Measurements from ENCODE around the gene CAMKK2. TPM values are rescaled to one million over a fixed set of nuclear protein-coding genes. Genes with fewer than 3 reads are reported as not detected.
A peak's percentile ranks its signal among the peaks of the same experiment; 100 is the strongest.

CAMKK2 gene
- total and polyA plus RNA-seq, 2 of the 4 experiments (the other 2 are of a cell fraction) = 15.2 to 24.7 TPM

DNA sequence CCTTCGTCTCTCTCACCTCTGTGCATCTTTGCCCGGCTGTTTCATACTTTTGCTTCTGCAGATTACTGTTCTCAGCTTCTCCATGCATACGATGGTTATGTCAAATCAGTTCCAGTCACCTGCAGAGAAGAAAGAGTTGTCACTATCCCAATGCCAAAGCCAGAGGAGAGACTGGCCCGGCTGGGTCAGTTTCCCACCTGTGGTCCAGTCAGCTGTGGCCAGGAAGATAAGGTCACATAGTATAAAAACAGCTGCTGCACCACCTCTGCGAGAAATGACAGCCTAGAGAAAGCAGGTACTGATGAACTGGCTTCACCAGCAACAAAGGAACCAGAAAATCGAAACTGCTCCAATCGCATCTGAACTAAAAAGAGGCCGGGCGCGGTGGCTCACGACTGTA, 93.0 kb downstream of the CAMKK2 start:
- in situ Hi-C loops (cut with MboI; ENCODE audit: low sequenced_read_pairs) (no loop called here), intact Hi-C loops (cut with micrococcal nuclease) (no loop called here), dilution Hi-C loops (cut with HindIII; ENCODE audit: low sequenced_read_pairs, unreplicated experiment) (no loop called here)
- ChIA-PET CTCF (no interaction called here), POLR2A (ENCODE audit: unreplicated experiment) (no interaction called here)
- no peak overlapping the region for H3K9ac ChIP-seq (ENCODE audit: low read depth, low read length)
- peaks cover 2% of the 10 kb centered on the region; the same call in 1 of the 2 replicates for H3K4me1 ChIP-seq (ENCODE audit: control insufficient read depth, insufficient read depth, low read length)
- no peak overlapping the region for H3K56ac ChIP-seq (ENCODE audit: extremely low read depth, insufficient read depth, low read length)
- H3K36me3 ChIP-seq (ENCODE audit: control insufficient read depth, insufficient read depth, low read length) = no peaks in the 10 kb centered on the region
- no peak overlapping the region for H3K4me2 ChIP-seq (ENCODE audit: low read depth, low read length)
- H3K23ac ChIP-seq (ENCODE audit: low read depth, low read length) = no peak overlapping the region
- H3K4me3 ChIP-seq (ENCODE audit: insufficient read depth, low read depth, low read length) = no peak overlapping the region
- no peak for DNase-seq
- H2BK5ac ChIP-seq (ENCODE audit: low read depth, low read length, poor library complexity, severe bottlenecking) = no peak overlapping the region
- no peak overlapping the region for H2BK20ac ChIP-seq (ENCODE audit: low read depth, low read length)
- H3K9me1 ChIP-seq (ENCODE audit: insufficient read depth, low read length) = no peaks in the 10 kb centered on the region
- H2AK5ac ChIP-seq (ENCODE audit: low read depth, low read length) = no peak overlapping the region
- no peak for ATAC-seq (ENCODE audit: low read depth)
- no TSS peak for BruUV-seq (replicated peaks)
- no peak overlapping the region for H2BK120ac ChIP-seq (ENCODE audit: low read depth, low read length)
- H4K91ac ChIP-seq (ENCODE audit: insufficient read depth, low read depth, low read length) = no peak overlapping the region
- H4K5ac ChIP-seq (ENCODE audit: low read depth, low read length) = no peak overlapping the region
- peaks cover 1% of the 10 kb centered on the region; the same call in 1 of the 2 replicates for H3K27me3 ChIP-seq (ENCODE audit: control insufficient read depth, insufficient read depth, low read length)
- H3K14ac ChIP-seq (replicated peaks; ENCODE audit: low read depth, low read length) = no peak overlapping the region
- H2AFZ ChIP-seq (replicated peaks; ENCODE audit: low read length, poor library complexity) = no peak overlapping the region
- H4K8ac ChIP-seq (ENCODE audit: low read depth in 2 of 2, low read length in 2 of 2) = no peak overlapping the region
- no peak overlapping the region for H2BK15ac ChIP-seq (ENCODE audit: low read depth, low read length)
- H4K20me1 ChIP-seq (ENCODE audit: insufficient read depth, low read length) = no peaks in the 10 kb centered on the region
- H2AK9ac ChIP-seq (replicated peaks; ENCODE audit: low read depth, low read length, poor library complexity) = peak overlapping the region; percentile 55
- no peak overlapping the region for H3K18ac ChIP-seq (ENCODE audit: low read depth, low read length)
- no peak overlapping the region for H3K4ac ChIP-seq (ENCODE audit: low read depth, low read length)
- TF ChIP-seq NFE2L2 (IDR thresholded peaks at IDR 0.05; ENCODE audit: low read depth, low read length) (no peak), RCOR1 (IDR thresholded peaks at IDR 0.05; ENCODE audit: insufficient replicate concordance, low read length) (no peak), MAZ (IDR thresholded peaks at IDR 0.05; ENCODE audit: borderline replicate concordance, low read depth, low read length) (no peak), CTCF (conservative IDR thresholded peaks at IDR 0.05; ENCODE audit: low read depth, low read length) (no peak), MAFK (IDR thresholded peaks at IDR 0.05; ENCODE audit: low read depth, low read length) (no peak), CHD1 (IDR thresholded peaks at IDR 0.05; ENCODE audit: low read depth, low read length) (no peak)
- H3K27ac ChIP-seq (ENCODE audit: insufficient read depth, low read length) = no peak overlapping the region
- WGBS, 2 experiments (ENCODE audit: extremely low coverage in 2 of 2, insufficient read length in 1 of 2) = 75% methylated on average over 5 of the region's 11 CpGs; no CpG with 5 or more reads in 1 of the 2 experiments
- no peaks in the 10 kb centered on the region for H3K9me3 ChIP-seq (ENCODE audit: control insufficient read depth, insufficient read depth, low read length)
- H3K79me1 ChIP-seq (ENCODE audit: low read depth in 1 of 2, low read length in 2 of 2) = no peaks in the 10 kb centered on the region
